ENCODE results near the gene HM13. TPM values are rescaled to one million over a fixed set of nuclear protein-coding genes. Genes with fewer than 3 reads are reported as not detected.
A peak's percentile ranks its signal among the peaks of the same experiment; 100 is the strongest.
"Not testable (repeated sequence)": the region's sequence is repeated elsewhere in the genome, so short reads cannot be mapped to it uniquely, and the experiment has no call there.

The HM13 gene
- total and polyA plus RNA-seq, 7 donors: 34.8 to 304 (median 62.5) TPM

- H3K36me3 ChIP-seq: no peaks in the 10 kb centered on the region
- WGBS, 2 donors: 50 to 77% methylated on average over 11 of the region's 11 CpGs
- intact Hi-C loops (cut with DNase I): no loop called here
- peak overlapping the region; percentile 44 to 80 (median 58) for H3K27ac ChIP-seq
- H3K9me3 ChIP-seq: no peaks in the 10 kb centered on the region
- no peaks in the 10 kb centered on the region for H3K27me3 ChIP-seq
- no peak overlapping the region for H3K4me3 ChIP-seq
- DNase-seq: no peak
- TF ChIP-seq CTCF (IDR thresholded peaks at IDR 0.05) (no peak), EP300 (IDR thresholded peaks at IDR 0.05) (no peak), POLR2A (IDR thresholded peaks at IDR 0.05) (no peak), POLR2AphosphoS5 (IDR thresholded peaks at IDR 0.05) (no peak)
- H3K4me1 ChIP-seq: peaks cover 0 to 4% (median 0%) of the 10 kb centered on the region in 4 donors
These were observed 80.5 kb downstream of the HM13 start for GRCh38 chr20:31594558-31595379.

DNA sequence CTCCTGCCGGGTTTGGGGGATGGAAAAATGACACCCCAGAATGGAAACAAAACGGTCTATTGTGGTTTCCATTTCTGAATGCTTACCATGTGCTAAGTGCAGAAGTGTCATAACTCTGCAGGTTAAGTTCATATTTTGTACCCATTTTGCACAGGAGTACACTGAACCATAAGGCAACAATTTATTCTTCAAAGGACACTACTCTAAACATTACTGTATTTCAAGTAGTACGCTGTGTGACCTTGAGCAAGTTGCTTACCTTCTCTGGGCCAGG lies 81.1 kb downstream of the HM13 start:
- peak overlapping the region; percentile 36 to 80 (median 58) for H3K27ac ChIP-seq
- no peaks in the 10 kb centered on the region for H3K9me3 ChIP-seq
- no peak for DNase-seq
- TF ChIP-seq EP300 (IDR thresholded peaks at IDR 0.05) (no peak), POLR2A (IDR thresholded peaks at IDR 0.05) (no peak), CTCF (IDR thresholded peaks at IDR 0.05) (no peak), POLR2AphosphoS5 (IDR thresholded peaks at IDR 0.05) (no peak)
- H3K36me3 ChIP-seq: no peaks in the 10 kb centered on the region
- no peaks in the 10 kb centered on the region for H3K27me3 ChIP-seq
- H3K4me3 ChIP-seq: no peak overlapping the region
- peaks cover 0 to 4% (median 0%) of the 10 kb centered on the region in 4 donors for H3K4me1 ChIP-seq
- 73 to 76% methylated on average over 3 of the region's 3 CpGs for WGBS, 2 donors
- intact Hi-C loops (cut with DNase I): no loop called here

DNA sequence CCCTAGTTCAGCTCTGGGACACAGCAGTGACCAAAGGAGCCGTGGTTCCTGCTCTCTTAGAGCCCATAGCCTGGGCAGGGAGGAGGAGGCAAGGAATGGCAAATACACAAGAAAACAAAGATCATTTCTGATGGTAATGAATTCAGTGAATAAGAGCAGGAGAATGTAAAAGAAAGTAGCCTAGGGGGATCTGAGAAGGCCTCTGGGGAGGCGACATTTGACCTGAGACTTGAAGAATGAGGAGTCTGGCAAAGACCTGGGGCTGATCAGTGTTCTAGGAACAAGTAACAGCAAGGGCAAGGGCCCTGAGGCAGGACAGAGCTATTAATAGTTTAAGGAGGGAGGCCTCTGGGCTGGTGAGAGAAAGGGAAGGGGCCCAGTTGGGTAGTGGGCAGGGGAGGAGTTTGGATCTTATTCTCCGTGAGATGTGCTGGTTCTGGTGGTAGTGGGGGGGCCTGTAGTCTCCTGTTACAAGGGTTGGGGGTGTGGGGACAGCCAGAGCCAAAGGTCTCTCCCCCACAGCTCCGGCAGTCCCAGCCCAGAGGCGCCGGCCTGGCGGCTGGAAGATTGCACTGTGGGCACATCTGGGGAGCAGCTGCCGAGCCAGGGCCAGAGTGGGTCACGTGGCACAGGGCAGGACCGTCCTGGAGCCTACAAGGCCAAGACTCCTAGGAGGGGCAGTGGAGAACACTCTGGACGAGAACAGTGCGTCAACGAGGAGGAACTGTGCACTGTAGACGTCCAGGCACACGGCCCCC lies 81.6 kb downstream of the HM13 start:
- TF ChIP-seq CTCF (IDR thresholded peaks at IDR 0.05): no peak
- TF ChIP-seq EP300 (IDR thresholded peaks at IDR 0.05): peak in 2 of 4 donors; percentile 10 to 40
- peak in 1 of 2 donors; percentile 28 for TF ChIP-seq POLR2A (IDR thresholded peaks at IDR 0.05)
- peak; percentile 20 to 74 (median 60) for TF ChIP-seq POLR2AphosphoS5 (IDR thresholded peaks at IDR 0.05)
- H3K27ac ChIP-seq: peak overlapping the region; percentile 36 to 80 (median 58)
- peaks cover 0 to 4% (median 0%) of the 10 kb centered on the region in 4 donors for H3K4me1 ChIP-seq
- H3K27me3 ChIP-seq: no peaks in the 10 kb centered on the region
- no peaks in the 10 kb centered on the region for H3K9me3 ChIP-seq
- 22 to 54% methylated on average over 15 of the region's 15 CpGs for WGBS, 2 donors
- intact Hi-C loops (cut with DNase I): no loop called here
- no peaks in the 10 kb centered on the region for H3K36me3 ChIP-seq
- peak; percentile 87 for DNase-seq
- no peak overlapping the region for H3K4me3 ChIP-seq

DNA sequence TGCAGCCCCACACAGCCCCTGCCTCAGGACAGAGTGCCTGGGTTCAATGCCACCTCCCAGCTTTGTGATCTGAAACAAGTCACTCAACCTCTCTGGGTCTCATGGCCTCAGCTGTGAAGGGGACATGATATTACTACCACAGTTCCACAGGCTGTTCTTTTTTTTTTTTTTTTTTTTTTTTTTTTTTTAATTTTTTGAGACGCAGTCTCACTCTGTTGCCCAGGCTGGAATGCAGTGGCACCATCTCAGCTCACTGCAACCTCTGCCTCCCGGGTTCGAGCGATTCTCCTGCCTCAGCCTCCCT lies 82.1 kb downstream of the HM13 start:
- intact Hi-C loops (cut with DNase I); H3K36me3 ChIP-seq; H3K4me3 ChIP-seq; H3K9me3 ChIP-seq; H3K4me1 ChIP-seq; H3K27me3 ChIP-seq; DNase-seq: not testable (repeated sequence)
- TF ChIP-seq POLR2A (IDR thresholded peaks at IDR 0.05): peak in 1 of 2 donors; percentile 1
- H3K27ac ChIP-seq: peak overlapping the region; percentile 22 to 80 (median 58)
- 71 to 84% methylated on average over 4 of the region's 4 CpGs for WGBS, 2 donors

DNA sequence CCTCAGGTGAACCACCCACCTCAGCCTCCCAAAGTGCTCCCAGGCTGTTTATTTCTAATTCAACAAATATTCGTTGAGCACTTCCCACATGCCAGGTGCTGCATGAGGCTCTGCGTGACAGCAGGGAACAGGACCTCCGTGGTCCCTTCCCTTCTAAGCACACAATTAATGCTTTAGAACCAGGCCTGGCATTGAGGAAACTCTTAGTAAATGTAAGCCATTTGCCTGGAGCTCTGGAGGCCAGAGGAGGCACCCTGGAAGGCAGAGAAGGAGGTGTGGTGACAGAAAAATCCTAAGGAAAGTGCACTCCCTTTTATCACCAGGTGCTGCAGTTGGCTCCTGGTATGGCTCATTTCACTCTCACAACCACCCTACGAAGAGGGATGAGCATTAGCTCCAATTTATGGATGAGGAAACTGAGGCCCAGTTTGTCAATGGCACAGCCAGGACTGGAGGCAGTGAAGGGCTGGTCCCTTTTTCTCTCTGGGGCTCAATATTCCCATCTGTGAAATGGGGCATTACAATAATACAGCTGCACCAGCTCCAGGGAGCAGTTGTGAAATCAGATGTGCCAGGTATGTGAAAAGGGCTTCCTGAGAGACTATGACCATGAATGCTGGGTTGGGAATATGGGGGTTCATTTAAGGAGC lies 82.7 kb downstream of the HM13 start:
- Histone ChIP-seq H3K4me1 (peaks cover 0 to 4% (median 0%) of the 10 kb centered on the region in 4 donors), H3K4me3 (no peak overlapping the region), H3K27me3 (no peaks in the 10 kb centered on the region), H3K9me3 (no peaks in the 10 kb centered on the region), H3K36me3 (no peaks in the 10 kb centered on the region), H3K27ac (peak overlapping the region; percentile 22 to 80 (median 58))
- intact Hi-C loops (cut with DNase I): no loop called here
- no peak for DNase-seq
- TF ChIP-seq EP300 (IDR thresholded peaks at IDR 0.05): no peak
- TF ChIP-seq POLR2AphosphoS5 (IDR thresholded peaks at IDR 0.05): no peak
- no peak for TF ChIP-seq CTCF (IDR thresholded peaks at IDR 0.05)
- TF ChIP-seq POLR2A (IDR thresholded peaks at IDR 0.05): no peak
- 27 to 71% methylated on average over 4 of the region's 4 CpGs for WGBS, 2 donors
